K562 (cell line): ENCODE results near the gene NR2F2. TPM values are rescaled to one million over a fixed set of nuclear protein-coding genes. Genes with fewer than 3 reads are reported as not detected.

Experiments used
- ATAC-seq: fragments of 200-7000 bp; cut with Tn5 transposase; 3 replicates; pipeline ENCODE4 v1.9.1; 2020; ENCODE audit warnings: moderate library complexity
- BruUV-seq: library from RNA; stranded (reverse); fragments of 400-500 nt; replicated peaks from 2 replicates; lab custom pipeline; 2021; lab: Mats Ljungman, UMichigan
- CTCF ChIA-PET: fragments of 300-600 bp; formaldehyde crosslinking; extraction: SDS; loops from one replicate; lab custom pipeline; 2021; ENCODE audit warnings: low intra/inter-chr PET ratio; lab: Yijun Ruan, JAX
- POLR2A ChIA-PET: fragments of 300-600, 350-650 bp; sonication (Branson Sonifier 250); formaldehyde crosslinking; extraction: SDS; loops from one replicate; lab custom pipeline; 2021; ENCODE audit warnings: antibody characterized with exemption, inconsistent platforms; lab: Yijun Ruan, JAX
- DNase-seq, 4 experiments: peaks; one replicate each; pipeline versions ENCODE4 v3.0.0 to v3.0.0-alpha.2; 2011 to 2018; ENCODE audit warnings: low spot score in 3 of 4, mixed read lengths in 3 of 4; ENCODE audit errors: extremely low read depth in 1 of 4
- FAIRE-seq: peaks from 2 replicates; lab custom pipeline; 2011; peaks lifted over from hg19 to GRCh38; lab: Jason Lieb, UNC
- H2AFZ ChIP-seq: 2 replicates; pipeline ENCODE4 v1.6.0; 2011; ENCODE audit warnings: low read depth, low read length, control low read depth, inconsistent platforms
- H3K27ac ChIP-seq: fragments of 200-600 bp; 3 replicates; pipeline ENCODE4 v1.8.0; 2011; ENCODE audit warnings: low read depth, mild to moderate bottlenecking, control low read depth, inconsistent platforms, low read length, moderate library complexity, mixed read lengths; ENCODE audit errors: extremely low read depth
- H3K27me3 ChIP-seq, 2 experiments: fragments of 300-600 bp in 1 of 2; 2 replicates in 1 of 2; 3 replicates in 1 of 2; pipeline versions ENCODE4 v1.6.0 to v1.8.0; 2011; ENCODE audit warnings: inconsistent platforms in 2 of 2, low read length in 2 of 2, mild to moderate bottlenecking in 1 of 2, mixed read lengths in 1 of 2, moderate library complexity in 1 of 2; ENCODE audit not compliant: control insufficient read depth in 2 of 2, insufficient read depth in 2 of 2
- H3K36me3 ChIP-seq: fragments of 300-600 bp; 3 replicates; pipeline ENCODE4 v1.8.0; 2011; ENCODE audit warnings: mild to moderate bottlenecking, low read length, inconsistent platforms; ENCODE audit not compliant: control insufficient read depth, insufficient read depth
- H3K4me1 ChIP-seq, 2 experiments: fragments of 200-600 bp in 1 of 2; replicated peaks in 1 of 2; 2 replicates in 1 of 2; 3 replicates in 1 of 2; pipeline versions ENCODE4 v1.5.1 to v1.8.0; 2011; ENCODE audit warnings: inconsistent platforms in 2 of 2, low read length in 2 of 2, mild to moderate bottlenecking in 1 of 2, mixed read lengths in 1 of 2, moderate library complexity in 1 of 2; ENCODE audit not compliant: control insufficient read depth in 2 of 2, insufficient read depth in 2 of 2
- H3K4me2 ChIP-seq: 2 replicates; pipeline ENCODE4 v1.6.1; 2011; ENCODE audit warnings: low read length, control low read depth, inconsistent platforms, mixed read lengths; ENCODE audit not compliant: insufficient read depth
- H3K4me3 ChIP-seq: fragments of 200-600 bp; sonication (generic), shearing (Covaris generic); 2 replicates; pipeline ENCODE4 v1.5.1; 2016; ENCODE audit warnings: control low read depth, inconsistent platforms
- H3K79me2 ChIP-seq: fragments of 200-600 bp; 3 replicates; pipeline ENCODE4 v1.8.0; 2011; ENCODE audit warnings: low read length, inconsistent platforms; ENCODE audit not compliant: control insufficient read depth, insufficient read depth
- H3K9ac ChIP-seq, 2 experiments: 2 replicates each; pipeline versions ENCODE4 v1.6.0 to v1.6.1; 2011; ENCODE audit warnings: low read depth in 2 of 2, low read length in 2 of 2, control low read depth in 1 of 2, inconsistent platforms in 1 of 2, mild to moderate bottlenecking in 1 of 2, mixed read lengths in 1 of 2; ENCODE audit not compliant: insufficient read depth in 1 of 2
- H3K9me1 ChIP-seq: one replicate; pipeline ENCODE4 v1.6.0; 2011; ENCODE audit warnings: inconsistent platforms, mild to moderate bottlenecking, low read length, moderate library complexity; ENCODE audit not compliant: control insufficient read depth, insufficient read depth
- H3K9me3 ChIP-seq: replicated peaks from 2 replicates; pipeline ENCODE4 v1.5.1; 2011; ENCODE audit warnings: low read depth, low read length, inconsistent platforms; ENCODE audit not compliant: control insufficient read depth, insufficient read depth
- H4K20me1 ChIP-seq: replicated peaks from 2 replicates; pipeline ENCODE4 v1.6.1; 2011; ENCODE audit warnings: low read length, inconsistent platforms, mixed read lengths; ENCODE audit not compliant: control insufficient read depth, insufficient read depth
- FOXA3 ChIP-seq, 2 experiments: fragments of 450-650 bp in 1 of 2; sonication (generic) in 1 of 2; formaldehyde crosslinking; IDR thresholded peaks in 1 of 2; conservative IDR thresholded peaks in 1 of 2; 2 replicates each; pipeline versions ENCODE4 v1.4.0 to v1.8.0; 2020 to 2022; ENCODE audit warnings: mild to moderate bottlenecking in 2 of 2, missing genetic modification reagents in 1 of 2
- HCFC1 ChIP-seq: IDR thresholded peaks from 2 replicates; pipeline ENCODE4 v1.6.1; 2012; ENCODE audit warnings: low read depth, low read length, improper control_type of control experiment
- POLR2G ChIP-seq: fragments of 200-400 bp; formaldehyde crosslinking; IDR thresholded peaks from 2 replicates; pipeline ENCODE4 v1.6.1; 2017; ENCODE audit warnings: low read depth, mild to moderate bottlenecking, antibody characterized with exemption, low read length, moderate library complexity
- RBFOX2 ChIP-seq: fragments of 200-400 bp; formaldehyde crosslinking; IDR thresholded peaks from 2 replicates; pipeline ENCODE4 v1.6.1; 2017; ENCODE audit warnings: low read depth, mild to moderate bottlenecking, low read length, moderate library complexity
- ZNF431 ChIP-seq: sonication (generic); formaldehyde crosslinking; IDR thresholded peaks from 2 replicates; pipeline ENCODE4 v1.8.0; 2022; ENCODE audit warnings: mild to moderate bottlenecking, missing genetic modification reagents
- WGBS: fragments of 100-300 bp; shearing (Covaris generic); methylation state at CpG from one replicate; pipeline ENCODE4 v1.1.6; 2016; ENCODE audit warnings: low coverage, mixed read lengths; ENCODE audit not compliant: insufficient coverage; ENCODE audit errors: missing lambda C conversion rate; 5-methylcytosine and 5-hydroxymethylcytosine counted together
- in situ Hi-C: fragments of 300-500 bp; cut with MboI; formaldehyde crosslinking; loops from 4 replicates; pipeline ENCODE4 v1.15.0; 2018; ENCODE audit warnings: inconsistent platforms, mixed read lengths
- intact Hi-C: fragments of 100-400 bp; cut with micrococcal nuclease; formaldehyde crosslinking; loops from 2 replicates; pipeline ENCODE4 v1.14.2; 2022
- polyA plus RNA-seq, 8 experiments: library from polyadenylated mRNA; depleted of rRNA in 4 of 8; stranded (reverse) in 5 of 8; unstranded in 3 of 8; fragments of >200 nt; fragmentation: Nextera tagmentation in 2 of 8; fragmentation: Illumina TruSeq in 1 of 8; extraction: Ambion mirVana in 2 of 8; extraction: Trizol in 1 of 8; gene quantifications; 2 replicates each; pipeline versions ENCODE4 v1.2.1 to v1.2.3, GENCODE V29; 2011 to 2014; ENCODE audit warnings: inconsistent platforms in 1 of 8, missing spikeins in 1 of 8
- total RNA-seq, 7 experiments: library from RNA; depleted of rRNA in 6 of 7; stranded (reverse); fragments of >200 nt in 6 of 7; fragmentation: Illumina TruSeq in 2 of 7; extraction: Trizol in 2 of 7; gene quantifications; 2 replicates each; pipeline versions ENCODE4 v1.2.1 to v1.2.3, GENCODE V29; 2011 to 2021; ENCODE audit warnings: low replicate concordance in 1 of 7

The NR2F2 gene
- total and polyA plus RNA-seq, 9 of the 15 experiments (the other 6 are each of a cell fraction or from before 2014, with no cell fraction given) = 6.0 to 51.8 (median 11.1) TPM

GRCh38 chr15:96344706-96345559 is 14.4 kb downstream of the NR2F2 start:
- POLR2A ChIA-PET = interaction anchor here (0.7 to 1.2 kb wide), 2 partner anchors 9 to 11 kb away, joined by 3 read pairs; no protein-coding TSS in a partner anchor
- Histone ChIP-seq H3K4me2 (no peak overlapping the region), H3K4me1 (peaks cover 3 to 45% of the 10 kb centered on the region in 2 experiments; a peak in 3 of 5 replicates), H3K9me1 (no peaks in the 10 kb centered on the region), H3K79me2 (peaks cover 58% of the 10 kb centered on the region), H2AFZ (no peak overlapping the region), H3K27ac (no peak overlapping the region), H3K4me3 (no peak overlapping the region), H4K20me1 (no peaks in the 10 kb centered on the region), H3K9me3 (peaks cover 2% of the 10 kb centered on the region; the same call in 1 of the 2 replicates), H3K27me3 (no peaks in the 10 kb centered on the region), H3K36me3 (peaks cover 63% of the 10 kb centered on the region; the same call in 2 of the 3 replicates), H3K9ac (0 out of 4 replicates have a peak overlapping the region, but pooled peaks of 1 of the 2 experiments have one; percentile 46)
- DNase-seq = no peak
- intact Hi-C loops = no loop called here
- TF ChIP-seq RBFOX2 (peak; percentile 32; the same call in 1 of the 2 replicates), HCFC1 (no peak), FOXA3 (CRISPR knock-in tag; conservative IDR thresholded peaks at IDR 0.05 in 1 of 2, IDR thresholded peaks at IDR 0.05 in 1 of 2) (no peak), ZNF431 (CRISPR knock-in tag) (no peak), POLR2G (peak; percentile 40; the same call in 1 of the 2 replicates)
- FAIRE-seq = no peak
- ATAC-seq = no peak
- no TSS peak for BruUV-seq
- in situ Hi-C loops = loop anchor here (25.0 kb wide), 1 partner anchor 892 kb away; no protein-coding TSS in a partner anchor
- CTCF ChIA-PET = no interaction called here
- 92% methylated on average over 18 of the region's 22 CpGs for WGBS
